HepG2 (cell line): ENCODE measurements around the gene MYBPC2. TPM values are rescaled to one million over a fixed set of nuclear protein-coding genes. Genes with fewer than 3 reads are reported as not detected.

Experiments
- ATAC-seq: fragments of 200-7000 bp; cut with Tn5 transposase; 3 replicates; pipeline ENCODE4 v1.9.1; 2020; ENCODE audit warnings: mild to moderate bottlenecking, moderate library complexity
- BruUV-seq: library from RNA; stranded (reverse); fragments of 400-500 nt; replicated peaks from 2 replicates; lab custom pipeline; 2021; lab: Mats Ljungman, UMichigan
- CTCF ChIA-PET: fragments of 300-600 bp; formaldehyde crosslinking; extraction: SDS; loops from one replicate; lab custom pipeline; 2021; ENCODE audit warnings: low total read pairs, inconsistent platforms, low intra/inter-chr PET ratio; lab: Yijun Ruan, JAX
- POLR2A ChIA-PET: fragments of 350-600 bp; sonication (Branson Sonifier 250); formaldehyde crosslinking; loops from one replicate; lab custom pipeline; 2020; ENCODE audit warnings: antibody characterized with exemption, inconsistent platforms; lab: Yijun Ruan, JAX
- DNase-seq: peaks from one replicate; pipeline ENCODE4 v3.0.0-alpha.2; 2015; ENCODE audit warnings: low spot score
- FAIRE-seq: peaks from 3 replicates; lab custom pipeline; 2011; peaks lifted over from hg19 to GRCh38; lab: Jason Lieb, UNC
- H2AFZ ChIP-seq: one replicate; pipeline ENCODE4 v1.6.1; 2011; ENCODE audit warnings: low read length, inconsistent platforms
- H3K27ac ChIP-seq: fragments of 300-600 bp; 3 replicates; pipeline ENCODE4 v1.8.0; 2011; ENCODE audit warnings: mixed run types, mild to moderate bottlenecking, mixed read lengths, low read length, inconsistent platforms; ENCODE audit not compliant: insufficient read depth; ENCODE audit errors: extremely low read length
- H3K27me3 ChIP-seq, 2 experiments: fragments of 200-600 bp in 1 of 2; 2 replicates in 1 of 2; 3 replicates in 1 of 2; pipeline versions ENCODE4 v1.6.0 to v1.8.0; 2011; ENCODE audit warnings: low read length in 2 of 2, mild to moderate bottlenecking in 2 of 2, moderate library complexity in 2 of 2, inconsistent platforms in 1 of 2; ENCODE audit not compliant: insufficient read depth in 2 of 2, control insufficient read depth in 1 of 2
- H3K36me3 ChIP-seq, 2 experiments: fragments of 200-600 bp in 1 of 2; replicated peaks in 1 of 2; 2 replicates in 1 of 2; 3 replicates in 1 of 2; pipeline versions ENCODE4 v1.5.1 to v1.8.0; 2011; ENCODE audit warnings: low read length in 2 of 2, inconsistent platforms in 1 of 2; ENCODE audit not compliant: insufficient read depth in 2 of 2, control insufficient read depth in 1 of 2
- H3K4me1 ChIP-seq: 2 replicates; pipeline ENCODE4 v1.5.1; 2012; ENCODE audit warnings: low read length, inconsistent platforms; ENCODE audit not compliant: insufficient read depth
- H3K4me2 ChIP-seq: 2 replicates; pipeline ENCODE4 v1.6.0; 2011; ENCODE audit warnings: low read depth, low read length, inconsistent platforms
- H3K4me3 ChIP-seq, 3 experiments: fragments of 200-600 bp in 1 of 3; sonication (generic), shearing (Covaris generic) in 1 of 3; replicated peaks in 1 of 3; 2 replicates each; pipeline ENCODE4 v1.5.1; 2011 to 2016; ENCODE audit warnings: low read length in 3 of 3, inconsistent platforms in 2 of 3, low read depth in 2 of 3, mild to moderate bottlenecking in 2 of 3, control low read depth in 1 of 3, mixed read lengths in 1 of 3; ENCODE audit not compliant: insufficient read depth in 1 of 3
- H3K79me2 ChIP-seq: one replicate; pipeline ENCODE4 v1.6.1; 2011; ENCODE audit warnings: low read length, inconsistent platforms; ENCODE audit not compliant: insufficient read depth
- H3K9ac ChIP-seq: 2 replicates; pipeline ENCODE4 v1.6.0; 2011; ENCODE audit warnings: mild to moderate bottlenecking, low read depth, low read length, inconsistent platforms; ENCODE audit not compliant: insufficient read depth
- H3K9me3 ChIP-seq: 2 replicates; pipeline ENCODE4 v1.5.1; 2012; ENCODE audit warnings: mild to moderate bottlenecking, low read length
- H4K20me1 ChIP-seq: 2 replicates; pipeline ENCODE4 v1.6.0; 2011; ENCODE audit warnings: inconsistent platforms, mild to moderate bottlenecking, low read length, moderate library complexity; ENCODE audit not compliant: insufficient read depth
- AGO2 ChIP-seq: fragments of 200-400 bp; formaldehyde crosslinking; optimal IDR thresholded peaks from 2 replicates; pipeline ENCODE3; 2017; ENCODE audit warnings: mild to moderate bottlenecking, low read depth, low read length, moderate library complexity
- HMG20A ChIP-seq: IDR thresholded peaks from 2 replicates; pipeline ENCODE4 v1.6.1; 2016; ENCODE audit warnings: borderline replicate concordance
- ZNF263 ChIP-seq: sonication (generic); formaldehyde crosslinking; IDR thresholded peaks from 2 replicates; pipeline ENCODE4 v1.4.0; 2020; ENCODE audit warnings: missing genetic modification reagents
- ZNF264 ChIP-seq: sonication (generic); formaldehyde crosslinking; IDR thresholded peaks from 2 replicates; pipeline ENCODE4 v1.4.0; 2020; ENCODE audit warnings: missing genetic modification reagents
- ZNF451 ChIP-seq: sonication (generic); formaldehyde crosslinking; IDR thresholded peaks from 2 replicates; pipeline ENCODE4 v1.5.0; 2020; ENCODE audit warnings: mild to moderate bottlenecking, missing genetic modification reagents
- WGBS: methylation state at CpG from one replicate; pipeline ENCODE4 v1.1.6; 2017; ENCODE audit warnings: low lambda C conversion rate; 5-methylcytosine and 5-hydroxymethylcytosine counted together
- in situ Hi-C: cut with HindIII; loops from 2 replicates; pipeline ENCODE4 v1.10.0; 2017; ENCODE audit warnings: low pct_unique_long_range_greater_than_20kb; ENCODE audit not compliant: extremely low pct_ligation_motif_present
- intact Hi-C: fragments of 100-400 bp; cut with micrococcal nuclease; formaldehyde crosslinking; loops from one replicate; pipeline ENCODE4 v1.10.0; 2022; ENCODE audit not compliant: unreplicated experiment
- polyA plus RNA-seq, 8 experiments: library from polyadenylated mRNA; depleted of rRNA in 3 of 8; stranded (reverse) in 7 of 8; unstranded in 1 of 8; fragments of >200 nt; fragmentation: Illumina TruSeq in 4 of 8; extraction: Trizol in 4 of 8; gene quantifications; 2 replicates each; pipeline versions ENCODE4 v1.2.1 to v1.2.3, GENCODE V29; 2011 to 2016; ENCODE audit warnings: low read depth in 4 of 8, missing spikeins in 1 of 8, mixed read lengths in 1 of 8; ENCODE audit not compliant: insufficient read depth in 1 of 8
- total RNA-seq, 5 experiments: library from RNA; depleted of rRNA; stranded (reverse); fragments of >200 nt; fragmentation: Illumina TruSeq; extraction: Trizol; gene quantifications; 2 replicates each; pipeline ENCODE4 v1.2.3, GENCODE V29; 2016; ENCODE audit warnings: low read depth in 1 of 5
- TF ChIP-seq, protein P1 (sequence below): IDR thresholded peaks from 2 replicates; pipeline ENCODE4 v1.6.1; 2016; ENCODE audit warnings: missing biosample characterization, missing genetic modification reagents, low read depth

The MYBPC2 gene
- total and polyA plus RNA-seq, 2 of the 13 experiments (the other 11 are each of a cell fraction or from before 2014, with no cell fraction given), result not detected

DNA sequence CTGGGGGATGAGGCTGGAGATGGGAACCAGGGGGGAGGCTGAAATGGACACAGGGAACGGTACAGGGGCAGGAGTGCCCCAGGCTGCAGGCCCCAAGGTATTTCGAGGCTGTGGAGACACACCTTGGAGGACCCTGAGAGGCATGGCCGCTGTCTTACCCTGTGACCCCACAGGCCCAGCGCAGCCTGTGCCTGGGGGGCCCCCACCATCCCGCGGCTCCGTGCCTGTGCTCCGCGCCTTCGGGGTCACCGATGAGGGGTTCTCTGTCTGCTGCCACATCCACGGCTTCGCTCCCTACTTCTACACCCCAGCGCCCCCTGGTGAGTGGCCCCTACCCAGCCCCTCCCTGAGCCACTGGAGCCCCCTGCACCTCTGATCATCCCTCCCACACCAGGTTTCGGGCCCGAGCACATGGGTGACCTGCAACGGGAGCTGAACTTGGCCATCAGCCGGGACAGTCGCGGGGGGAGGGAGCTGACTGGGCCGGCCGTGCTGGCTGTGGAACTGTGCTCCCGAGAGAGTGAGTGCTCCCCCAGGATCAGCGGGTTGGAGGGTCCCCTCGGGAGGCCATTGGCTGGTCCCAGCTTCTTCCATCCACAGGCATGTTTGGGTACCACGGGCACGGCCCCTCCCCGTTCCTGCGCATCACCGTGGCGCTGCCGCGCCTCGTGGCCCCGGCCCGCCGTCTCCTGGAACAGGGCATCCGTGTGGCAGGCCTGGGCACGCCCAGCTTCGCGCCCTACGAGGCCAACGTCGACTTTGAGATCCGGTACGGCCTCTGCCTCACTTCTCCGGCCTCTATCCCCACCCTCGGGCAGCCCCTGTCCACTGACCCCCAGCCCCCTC is 30.9 kb upstream of the MYBPC2 start:
- no peak for FAIRE-seq
- H3K4me1 ChIP-seq, result peaks cover 8% of the 10 kb centered on the region
- intact Hi-C loops (no loop called here), in situ Hi-C loops (no loop called here)
- BruUV-seq, result no TSS peak
- no peaks in the 10 kb centered on the region for H4K20me1 ChIP-seq
- ATAC-seq, result no peak
- H3K36me3 ChIP-seq, result peaks cover 12 to 16% of the 10 kb centered on the region in 2 experiments; a peak in 3 of 5 replicates
- ChIA-PET CTCF (no interaction called here), POLR2A (no interaction called here)
- H3K27me3 ChIP-seq, result no peaks in the 10 kb centered on the region; a peak in 1 of 5 replicates
- H3K79me2 ChIP-seq, result peaks cover 2% of the 10 kb centered on the region
- WGBS, result 99% methylated on average over 34 of the region's 48 CpGs
- no peak overlapping the region for H3K9ac ChIP-seq
- no peak overlapping the region for H2AFZ ChIP-seq
- H3K9me3 ChIP-seq, result no peaks in the 10 kb centered on the region
- H3K27ac ChIP-seq, result no peak overlapping the region
- no peak overlapping the region for H3K4me3 ChIP-seq
- no peak overlapping the region for H3K4me2 ChIP-seq
- no peak for TF ChIP-seq HMG20A (CRISPR knock-in tag)
- peak; percentile 82 for TF ChIP-seq ZNF263 (CRISPR knock-in tag)
- no peak for DNase-seq

DNA sequence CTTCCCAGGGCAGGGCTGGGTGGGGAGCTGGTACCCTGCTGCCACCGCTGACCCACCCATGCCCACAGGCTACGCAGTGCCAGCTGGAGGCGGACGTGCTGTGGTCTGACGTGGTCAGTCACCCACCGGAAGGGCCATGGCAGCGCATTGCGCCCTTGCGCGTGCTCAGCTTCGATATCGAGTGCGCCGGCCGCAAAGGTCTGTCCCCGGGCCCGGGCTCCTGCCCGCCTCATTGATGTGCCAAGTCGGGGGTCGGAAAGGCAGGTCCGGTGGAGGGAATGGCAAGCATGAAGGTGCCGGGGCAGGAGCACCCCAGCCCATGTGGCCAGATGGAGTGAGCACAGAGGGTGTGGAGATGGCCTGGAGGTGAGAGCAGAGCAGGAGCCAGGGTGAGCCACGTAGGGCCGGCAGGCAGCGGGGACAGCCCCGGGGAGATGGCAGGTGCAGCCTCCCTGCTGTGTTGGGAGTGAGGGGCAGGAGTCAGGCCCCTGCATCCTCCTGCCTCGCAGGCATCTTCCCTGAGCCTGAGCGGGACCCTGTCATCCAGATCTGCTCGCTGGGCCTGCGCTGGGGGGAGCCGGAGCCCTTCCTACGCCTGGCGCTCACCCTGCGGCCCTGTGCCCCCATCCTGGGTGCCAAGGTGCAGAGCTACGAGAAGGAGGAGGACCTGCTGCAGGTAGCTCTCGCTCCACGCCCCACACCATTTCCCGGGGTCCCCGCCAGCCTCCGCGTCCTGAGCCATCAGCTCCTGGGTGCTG is 30.0 kb upstream of the MYBPC2 start:
- no peaks in the 10 kb centered on the region for H3K9me3 ChIP-seq
- ChIA-PET CTCF (no interaction called here), POLR2A (no interaction called here)
- no peak overlapping the region for H2AFZ ChIP-seq
- H3K4me3 ChIP-seq, result no peak overlapping the region
- no peak overlapping the region for H3K27ac ChIP-seq
- ATAC-seq, result no peak
- FAIRE-seq, result no peak
- peaks cover 12 to 16% of the 10 kb centered on the region in 2 experiments; a peak in 3 of 5 replicates for H3K36me3 ChIP-seq
- BruUV-seq, result no TSS peak
- intact Hi-C loops, result no loop called here
- no peak for DNase-seq
- in situ Hi-C loops, result no loop called here
- H3K79me2 ChIP-seq, result peaks cover under 1% of the 10 kb centered on the region
- H3K27me3 ChIP-seq, result no peaks in the 10 kb centered on the region; a peak in 1 of 5 replicates
- H3K4me1 ChIP-seq, result peaks cover 8% of the 10 kb centered on the region
- TF ChIP-seq ZNF264 (CRISPR knock-in tag) (no peak), ZNF451 (no peak), AGO2 (peak; percentile 61)
- TF ChIP-seq, protein P1, sequence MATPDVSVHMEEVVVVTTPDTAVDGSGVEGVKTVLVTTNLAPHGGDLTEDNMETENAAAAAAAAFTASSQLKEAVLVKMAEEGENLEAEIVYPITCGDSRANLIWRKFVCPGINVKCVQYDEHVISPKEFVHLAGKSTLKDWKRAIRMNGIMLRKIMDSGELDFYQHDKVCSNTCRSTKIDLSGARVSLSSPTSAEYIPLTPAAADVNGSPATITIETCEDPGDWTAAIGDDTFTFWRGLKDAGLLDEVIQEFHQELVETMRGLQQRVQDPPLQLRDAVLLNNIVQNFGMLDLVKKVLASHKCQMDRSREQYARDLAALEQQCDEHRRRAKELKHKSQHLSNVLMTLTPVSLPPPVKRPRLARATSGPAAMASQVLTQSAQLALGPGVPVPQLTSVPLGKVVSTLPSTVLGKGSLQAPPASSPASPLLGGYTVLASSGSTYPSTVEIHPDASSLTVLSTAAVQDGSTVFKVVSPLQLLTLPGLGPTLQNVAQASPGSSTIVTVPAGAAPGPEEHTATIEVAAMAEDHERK, result no peak
- no peaks in the 10 kb centered on the region for H4K20me1 ChIP-seq
- no peak overlapping the region for H3K4me2 ChIP-seq
- WGBS, result 94% methylated on average over 19 of the region's 41 CpGs
- no peak overlapping the region for H3K9ac ChIP-seq
